ENCODE data around the gene CRYBG2.
"Not testable (repeated sequence)": the region's sequence is repeated elsewhere in the genome, so short reads cannot be mapped to it uniquely, and the experiment has no call there.

Gene CRYBG2

DNA sequence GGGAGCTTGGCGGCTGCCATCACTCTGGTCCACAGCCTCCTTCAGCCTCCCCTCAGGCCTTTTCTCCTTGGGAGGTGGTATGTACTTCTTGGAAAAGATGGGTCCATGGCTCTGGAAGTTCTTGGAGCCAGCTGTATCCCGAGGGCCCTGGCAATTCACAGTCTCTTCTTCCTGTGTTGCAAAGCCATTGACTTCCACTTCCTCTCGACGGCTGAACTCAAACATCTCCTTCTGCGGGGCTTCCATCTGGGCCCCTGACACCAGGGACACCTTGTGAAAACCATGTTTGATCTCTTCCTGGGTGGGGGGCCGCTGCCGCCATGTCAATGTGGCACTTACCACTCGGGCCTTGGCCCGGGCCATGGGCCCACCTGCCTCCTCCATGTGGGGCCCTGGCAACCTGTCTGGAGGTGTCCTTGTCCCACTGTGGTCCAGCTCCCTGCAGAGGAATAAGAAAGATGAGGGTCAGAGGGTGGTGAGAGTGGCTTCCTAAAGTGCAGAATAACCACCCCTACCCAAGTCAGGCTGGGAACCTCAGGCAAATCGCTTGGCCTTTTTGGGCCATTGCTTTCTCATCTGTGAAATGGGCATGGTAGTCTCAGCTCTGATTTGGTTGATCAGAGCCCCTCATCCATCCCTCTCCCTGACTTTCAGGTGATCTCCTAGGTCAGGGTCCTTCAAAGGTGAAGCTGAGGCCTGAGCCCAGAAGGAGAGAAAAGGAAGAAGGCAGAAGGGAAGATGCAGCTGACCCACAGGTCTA lies 7.5 kb downstream of the CRYBG2 start:
- DNase-seq = no peak

DNA sequence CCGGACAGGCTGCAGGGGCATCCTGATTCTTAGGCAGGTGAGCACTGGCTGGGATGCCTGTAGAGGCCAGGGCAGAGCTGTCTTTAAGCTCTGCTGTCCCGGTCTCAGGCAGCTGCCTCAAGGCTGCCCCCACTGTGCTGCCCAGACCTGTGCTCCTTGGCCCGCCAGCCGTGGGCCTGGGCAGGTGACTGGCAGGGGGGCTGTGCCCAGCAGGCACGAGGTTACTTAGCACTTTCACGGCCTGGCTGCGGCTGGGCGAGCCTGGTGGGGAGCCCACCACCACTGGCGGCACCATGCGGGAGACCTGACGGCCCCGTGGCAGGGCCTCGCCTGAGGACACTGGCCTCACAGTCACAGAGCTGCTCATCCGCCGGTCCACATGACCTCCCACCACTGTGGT lies 8.2 kb downstream of the CRYBG2 start:
- DNase-seq = no peak

DNA sequence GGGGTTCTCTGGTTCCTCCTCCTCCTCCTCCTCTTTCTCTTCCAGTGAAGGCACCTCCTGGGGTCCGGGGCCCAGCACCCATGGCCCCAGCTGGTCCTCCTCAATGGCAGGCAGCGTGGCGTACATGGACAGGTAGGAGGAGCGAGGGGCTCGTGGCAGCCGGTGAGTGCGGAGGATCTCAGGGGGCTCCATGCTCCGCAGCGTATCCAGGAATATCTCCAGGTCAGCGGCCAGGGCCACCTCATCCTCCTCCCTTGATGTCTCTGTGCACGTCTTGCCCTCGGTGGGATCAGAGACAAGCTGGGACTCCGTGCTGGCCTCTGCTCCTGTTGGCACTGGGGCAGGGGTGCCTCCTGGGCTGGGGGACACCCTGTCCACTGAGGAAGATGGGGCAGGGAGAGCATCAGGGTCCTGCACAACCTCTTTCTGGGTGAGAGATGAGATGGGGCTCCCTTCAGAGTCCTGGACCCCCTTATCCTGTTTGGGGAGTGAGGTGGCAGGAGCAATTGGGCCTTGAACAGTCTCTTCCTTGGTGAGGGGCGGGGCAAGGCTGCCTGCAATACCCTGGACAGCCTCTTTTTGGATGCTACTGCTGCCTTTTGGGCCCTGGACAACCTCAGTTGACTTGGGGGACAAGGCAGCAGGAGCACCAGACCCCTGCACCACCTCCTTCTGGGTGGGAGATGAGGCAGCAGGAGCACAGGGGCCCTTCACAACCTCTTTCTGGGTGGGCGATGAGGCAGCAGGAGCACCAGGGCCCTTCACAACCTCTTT lies 9.6 kb downstream of the CRYBG2 start:
- DNase-seq = no peak

DNA sequence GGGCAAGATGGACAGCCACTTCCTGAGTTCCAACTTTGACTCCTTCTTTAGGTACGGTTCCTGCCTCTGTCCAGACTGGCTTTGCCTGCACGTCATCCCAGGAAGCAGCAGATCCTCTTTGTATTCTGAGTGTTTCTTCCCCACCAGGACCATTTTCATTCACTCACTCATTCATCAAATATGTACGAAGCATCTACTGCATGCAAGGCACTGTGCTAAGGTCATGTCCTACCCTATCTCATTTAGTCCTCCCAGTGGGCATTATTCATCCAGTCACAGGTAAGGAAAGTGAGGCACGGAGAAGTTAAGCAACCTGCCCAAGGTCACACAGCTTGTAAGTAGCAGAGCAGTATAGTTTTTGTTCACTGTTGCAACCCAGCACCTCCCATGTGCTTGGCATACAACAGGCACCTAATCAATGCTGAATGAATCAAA lies 13.9 kb downstream of the CRYBG2 start:
- no peak for DNase-seq

DNA sequence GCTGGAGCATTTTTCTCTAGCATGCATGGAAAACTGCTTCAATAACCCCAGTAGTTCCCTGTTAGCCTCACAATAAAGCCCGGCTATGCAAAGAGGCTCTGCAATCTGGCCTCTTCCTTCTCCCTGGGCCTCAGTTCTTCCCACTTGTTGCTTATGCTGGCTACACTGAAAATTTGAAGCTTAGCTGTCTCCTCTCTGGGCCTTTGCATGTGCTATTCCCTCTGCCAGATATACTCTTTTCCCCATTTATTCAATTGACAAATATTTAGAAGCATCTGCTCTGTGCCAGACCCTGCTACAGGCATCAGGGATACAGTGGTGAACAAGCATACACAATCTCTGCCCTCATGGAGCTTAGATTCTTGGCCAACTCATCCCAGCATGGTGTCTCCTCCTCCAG lies 15.3 kb downstream of the CRYBG2 start:
- DNase-seq = no peak

DNA sequence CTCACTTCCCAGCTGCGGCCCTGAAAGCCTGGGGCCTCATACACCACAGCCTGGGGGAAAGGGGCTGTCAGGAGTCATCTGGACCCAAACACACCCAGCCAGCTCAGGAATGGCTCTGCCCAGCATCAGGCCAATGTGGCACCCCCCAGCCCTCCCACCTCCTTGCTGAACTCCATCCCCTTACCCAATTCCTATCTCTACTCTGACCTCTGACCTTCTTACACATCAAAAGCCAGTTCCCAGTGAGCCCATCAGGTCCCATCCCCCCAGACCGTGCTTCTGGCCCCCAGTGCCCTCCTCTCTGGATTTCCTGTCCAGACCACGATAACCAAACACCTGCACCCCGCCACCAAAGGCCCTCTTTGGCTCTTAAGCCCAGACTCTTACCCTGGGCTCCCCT lies 16.3 kb downstream of the CRYBG2 start:
- no peak for DNase-seq

DNA sequence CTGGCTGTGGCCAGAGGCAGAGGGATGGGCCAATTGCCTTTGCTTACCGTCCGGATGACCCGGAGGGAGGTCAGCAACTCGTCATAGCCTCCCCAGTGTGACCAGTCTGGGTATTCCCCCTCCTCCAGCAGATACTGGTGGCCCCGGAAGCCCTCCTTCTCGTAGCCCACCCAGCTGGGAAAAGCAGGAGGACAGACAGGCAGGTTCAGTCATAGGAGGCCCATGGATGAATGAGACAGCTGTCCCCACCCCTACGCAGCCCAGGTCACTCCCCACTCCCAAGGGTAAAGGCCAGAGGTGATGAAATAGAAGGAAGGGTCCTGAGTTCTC lies 16.8 kb downstream of the CRYBG2 start:
- DNase-seq = no peak

DNA sequence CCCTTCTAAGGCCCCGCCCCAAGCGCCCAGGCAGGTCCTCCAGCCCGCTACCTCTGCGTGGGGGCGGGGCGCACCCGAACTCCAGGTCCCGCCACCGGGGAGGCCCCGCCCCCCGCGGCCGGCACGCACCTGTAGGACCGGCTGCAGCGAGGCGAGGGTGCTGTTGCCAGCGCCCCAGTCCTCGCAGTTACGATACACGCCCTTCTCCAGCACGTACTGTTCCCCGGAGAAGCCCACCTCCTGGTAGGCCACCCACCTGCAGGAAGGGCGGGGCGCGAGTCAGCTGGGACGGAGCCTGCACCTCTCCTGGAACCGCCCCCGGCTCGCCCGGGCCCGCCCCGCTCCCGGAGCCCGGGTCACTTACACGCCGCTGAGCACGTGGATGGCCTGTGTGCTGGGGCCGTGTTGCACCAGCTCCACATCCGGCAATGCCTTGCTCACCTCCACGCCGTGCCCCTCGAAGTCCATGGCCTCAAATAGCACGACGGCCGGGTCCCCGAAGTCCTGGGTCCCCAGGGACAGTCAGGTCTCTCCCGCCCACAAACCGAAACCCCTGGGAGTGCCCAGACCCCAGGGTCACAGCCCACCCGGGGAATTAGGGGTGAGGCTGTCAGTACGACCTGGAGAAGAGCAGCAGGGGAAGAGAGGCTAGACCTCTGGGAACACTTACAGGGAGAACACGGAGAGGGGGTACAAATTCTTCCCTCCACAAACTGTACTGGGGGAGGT lies 17.3 kb downstream of the CRYBG2 start:
- DNase-seq = peak; percentile 88 to 91

DNA sequence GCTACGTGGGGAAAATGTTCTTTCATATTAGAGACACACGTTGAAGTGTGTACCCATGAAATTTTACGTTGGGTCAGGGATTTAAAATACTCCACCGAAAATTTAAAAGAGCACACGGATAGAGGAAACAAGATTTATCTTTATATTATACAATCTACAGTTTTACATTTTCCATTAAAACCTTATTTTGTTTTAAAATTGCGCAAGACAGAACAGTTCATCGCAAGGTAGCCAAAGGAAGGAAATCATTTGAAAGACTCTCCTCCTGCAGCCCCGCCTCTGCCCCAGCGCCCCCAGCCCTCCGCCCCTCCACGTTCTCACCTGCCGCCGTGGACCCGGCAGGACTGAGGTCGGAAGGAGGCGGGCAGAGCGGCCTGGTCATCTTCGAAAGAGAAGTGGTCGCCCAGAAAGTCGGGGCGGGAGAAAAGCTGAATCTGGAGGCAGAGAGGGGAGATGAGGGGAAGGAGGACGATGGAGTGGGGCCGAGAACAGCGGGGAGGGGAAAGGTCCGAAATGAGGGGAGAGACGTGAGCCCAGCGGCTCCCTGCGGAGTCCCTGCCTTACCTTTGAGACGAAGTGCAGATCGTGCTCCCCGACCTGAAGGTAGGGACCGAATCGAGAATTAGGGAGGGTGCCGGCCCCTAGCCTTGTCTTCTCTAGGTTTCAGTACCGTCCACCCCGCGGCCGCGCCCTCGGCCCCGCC lies 18.0 kb downstream of the CRYBG2 start:
- no peak for DNase-seq

DNA sequence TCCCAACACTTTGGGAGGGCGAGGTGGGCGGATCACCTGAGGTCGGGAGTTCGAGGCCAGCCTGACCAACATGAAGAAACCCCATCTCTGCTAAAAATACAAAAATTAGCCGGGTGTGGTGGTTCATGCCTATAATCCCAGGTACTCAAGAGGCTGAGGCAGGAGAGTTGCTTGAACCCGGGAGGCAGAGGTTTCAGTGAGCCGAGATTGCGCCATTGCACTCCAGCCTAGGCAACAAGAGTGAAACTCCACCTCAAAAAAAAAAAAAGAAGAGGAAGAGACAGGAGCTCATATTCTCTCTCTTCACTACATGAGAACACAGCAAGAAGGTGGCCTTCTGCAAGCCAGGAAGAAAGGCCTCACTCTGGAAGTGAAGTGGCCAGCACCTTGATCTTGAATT lies 20.6 kb downstream of the CRYBG2 start:
- not testable (repeated sequence) for DNase-seq

DNA sequence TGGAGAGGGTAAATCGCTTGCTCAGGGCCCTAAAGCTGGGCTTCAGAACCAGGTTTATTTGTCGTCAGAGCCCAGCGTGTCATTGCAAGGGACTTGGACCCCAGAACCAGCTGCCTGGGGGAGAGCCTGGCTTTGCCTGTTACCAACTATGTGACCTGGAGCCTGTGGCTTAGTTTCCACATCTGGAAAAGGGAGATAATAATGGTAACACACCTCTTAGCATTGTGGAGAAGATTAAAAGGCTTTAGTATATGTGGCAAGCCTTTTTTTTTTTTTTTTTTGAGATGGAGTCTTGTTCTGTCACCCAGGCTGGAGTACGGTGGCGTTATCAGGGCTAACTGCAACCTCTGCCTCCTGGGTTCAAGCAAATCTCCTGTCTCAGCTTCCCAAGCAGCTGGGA lies 23.7 kb downstream of the CRYBG2 start:
- no peak for DNase-seq

DNA sequence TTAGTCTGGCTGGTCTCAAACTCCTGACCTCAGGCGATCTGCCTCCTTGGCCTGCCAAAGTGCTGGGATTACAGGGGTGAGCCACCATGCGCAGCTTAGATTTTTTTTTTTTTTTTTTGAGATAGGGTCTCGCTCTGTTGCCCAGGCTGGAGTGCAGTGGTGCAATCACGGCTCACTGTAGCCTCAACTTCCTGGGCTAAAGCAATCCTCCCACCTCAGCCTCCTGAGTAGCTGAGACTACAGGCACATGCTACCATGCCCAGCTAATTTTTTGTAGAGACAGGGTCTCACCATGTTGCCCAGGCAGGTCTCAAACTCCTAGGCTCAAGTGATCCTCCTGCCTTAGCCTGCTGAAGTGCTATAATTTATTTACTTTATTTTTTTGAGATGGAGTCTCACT lies 24.6 kb downstream of the CRYBG2 start:
- DNase-seq = not testable (repeated sequence)

DNA sequence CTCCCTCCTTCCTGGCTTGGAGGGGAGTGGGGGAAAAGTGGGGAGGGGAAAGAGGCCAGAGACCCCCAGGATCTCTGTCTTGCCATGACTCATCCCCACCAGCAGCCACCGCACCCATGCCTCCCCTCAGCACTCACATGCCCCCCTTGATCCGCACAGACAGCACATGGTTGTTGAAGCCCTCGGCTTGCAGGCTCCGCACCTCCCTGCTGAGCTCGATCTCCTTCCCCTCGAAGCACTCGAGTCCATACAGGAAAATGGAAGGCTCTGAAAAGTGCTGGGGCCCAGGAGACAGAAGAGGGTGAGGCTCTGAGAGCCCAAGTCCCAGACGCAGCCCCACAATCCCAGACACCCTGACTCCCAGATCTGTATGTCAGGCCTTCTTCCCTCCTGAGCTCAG lies 25.3 kb downstream of the CRYBG2 start:
- no peak for DNase-seq

DNA sequence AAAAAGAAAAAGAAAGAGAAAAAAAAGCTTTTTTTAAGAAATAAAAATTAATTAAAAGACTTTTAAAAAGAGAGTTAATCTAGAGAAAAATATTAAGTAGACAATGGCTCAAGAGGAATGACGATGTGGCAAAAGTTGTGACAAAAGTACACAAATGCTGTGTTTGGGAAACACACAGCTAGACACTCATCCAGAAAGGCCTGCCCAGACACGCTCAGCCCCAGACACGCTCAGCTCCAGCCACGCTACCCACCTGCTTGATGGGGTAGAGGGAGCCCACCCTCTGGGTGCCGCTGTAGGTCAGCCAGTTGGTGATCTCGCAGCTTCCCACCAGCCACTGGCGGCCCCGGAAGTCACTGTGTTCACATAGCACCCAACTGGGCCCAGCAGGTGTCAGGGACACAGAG lies 26.0 kb downstream of the CRYBG2 start:
- no peak for DNase-seq

DNA sequence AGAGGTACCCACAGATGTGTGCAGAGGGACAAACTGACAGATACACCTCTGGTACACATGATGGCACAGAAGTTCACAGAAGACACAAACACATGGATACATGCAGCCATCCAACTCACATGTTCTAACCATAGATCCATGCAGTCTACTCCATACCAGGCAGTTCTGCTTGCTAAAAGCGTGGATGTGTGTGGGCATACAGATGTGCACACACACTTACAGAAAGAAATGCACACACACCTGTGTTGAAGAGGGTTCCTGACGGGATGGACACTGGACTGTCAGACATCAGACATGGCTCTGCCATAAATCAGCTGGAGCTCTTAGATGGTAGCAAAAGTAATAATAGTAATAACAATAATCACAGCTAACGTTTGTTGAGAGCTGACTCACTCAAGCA lies 29.4 kb downstream of the CRYBG2 start:
- DNase-seq = no peak

DNA sequence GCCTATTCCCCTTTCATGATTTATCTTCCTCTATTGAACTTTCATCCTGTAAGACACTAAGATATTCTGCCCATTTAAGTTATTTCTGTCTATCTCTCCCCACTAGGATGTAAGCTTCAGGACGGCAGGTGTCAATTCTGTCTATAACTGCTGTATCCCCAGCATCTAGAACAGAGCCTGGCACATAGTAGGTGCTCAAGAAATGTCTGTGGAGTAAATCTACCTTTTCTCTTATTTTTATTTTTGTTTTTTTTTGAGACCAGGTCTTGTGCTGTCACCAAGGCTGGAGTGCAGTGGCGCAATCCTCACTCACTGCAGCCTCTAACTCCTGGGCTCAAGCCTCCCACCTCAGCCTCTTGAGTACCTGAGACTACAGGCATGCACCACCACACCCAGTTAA lies 30.5 kb downstream of the CRYBG2 start:
- no peak for DNase-seq

DNA sequence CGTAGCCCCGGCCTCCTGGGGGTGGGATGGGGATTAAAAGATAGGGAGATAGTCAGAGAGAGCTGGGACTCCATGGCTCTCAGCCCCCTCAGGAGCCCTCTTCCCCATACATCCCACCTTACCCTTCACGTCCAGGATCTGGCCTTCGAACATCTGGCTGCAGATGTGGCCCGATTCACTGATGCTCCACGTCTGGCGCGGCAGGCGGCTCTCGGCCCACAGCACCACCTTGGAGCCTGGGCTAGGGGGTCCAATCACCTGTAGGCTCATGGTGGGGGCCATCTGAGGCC lies 31.9 kb downstream of the CRYBG2 start:
- no peak for DNase-seq

DNA sequence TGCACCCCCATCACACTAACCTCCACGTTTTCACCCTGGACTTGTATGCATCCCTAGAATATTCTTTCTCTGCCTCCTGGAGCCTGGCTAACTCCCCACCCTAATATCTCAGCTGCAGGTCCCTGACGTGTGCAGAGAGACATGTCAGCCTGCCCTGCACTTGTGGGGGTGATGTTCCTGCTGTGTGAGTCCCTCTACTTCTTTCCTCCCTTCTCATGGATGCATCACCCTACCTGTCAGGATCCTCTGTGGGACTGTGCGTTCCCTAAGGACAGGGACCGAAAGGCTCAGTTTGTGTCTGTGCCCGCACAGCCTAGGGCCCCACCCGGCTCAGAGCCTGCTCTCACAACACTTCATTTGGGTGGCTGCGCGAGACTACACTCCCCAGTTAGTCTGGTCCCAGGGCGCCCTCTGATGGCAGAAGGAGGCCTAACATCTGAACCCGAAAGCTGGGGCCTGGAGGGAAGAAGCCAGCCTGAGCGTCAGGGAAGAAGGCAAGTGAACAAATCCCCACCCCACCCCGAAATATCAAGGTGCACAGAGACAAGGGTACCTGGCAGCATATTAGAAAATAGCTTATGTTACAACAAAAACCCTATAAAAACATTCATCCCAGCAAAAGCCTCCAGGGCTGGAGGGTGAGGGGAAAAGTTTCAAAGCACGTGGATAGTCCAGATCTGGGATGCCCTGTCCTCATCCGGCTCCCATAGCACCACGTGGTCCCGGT lies 32.5 kb downstream of the CRYBG2 start:
- peak; percentile 92 to 94 for DNase-seq

DNA sequence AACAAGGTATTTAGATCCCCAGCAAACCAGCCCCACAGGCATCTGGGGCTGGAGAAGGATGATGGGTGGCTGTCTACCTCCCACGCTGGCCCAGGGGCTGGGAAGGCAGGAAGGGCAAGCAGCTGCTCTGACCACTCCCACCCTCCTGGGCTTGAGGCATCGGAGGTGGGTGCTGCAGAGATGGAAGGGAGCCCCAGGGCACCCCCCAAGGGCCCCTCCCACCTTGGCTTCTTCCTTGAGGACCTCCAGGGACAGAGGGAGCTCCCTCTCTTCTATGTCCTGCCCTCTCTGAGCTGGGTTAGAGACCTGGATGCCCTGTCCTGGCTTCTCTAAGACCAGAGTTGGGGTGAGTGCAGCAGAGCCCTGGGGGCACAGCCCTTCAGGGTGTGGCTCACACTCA lies 33.0 kb downstream of the CRYBG2 start:
- DNase-seq = no peak

DNA sequence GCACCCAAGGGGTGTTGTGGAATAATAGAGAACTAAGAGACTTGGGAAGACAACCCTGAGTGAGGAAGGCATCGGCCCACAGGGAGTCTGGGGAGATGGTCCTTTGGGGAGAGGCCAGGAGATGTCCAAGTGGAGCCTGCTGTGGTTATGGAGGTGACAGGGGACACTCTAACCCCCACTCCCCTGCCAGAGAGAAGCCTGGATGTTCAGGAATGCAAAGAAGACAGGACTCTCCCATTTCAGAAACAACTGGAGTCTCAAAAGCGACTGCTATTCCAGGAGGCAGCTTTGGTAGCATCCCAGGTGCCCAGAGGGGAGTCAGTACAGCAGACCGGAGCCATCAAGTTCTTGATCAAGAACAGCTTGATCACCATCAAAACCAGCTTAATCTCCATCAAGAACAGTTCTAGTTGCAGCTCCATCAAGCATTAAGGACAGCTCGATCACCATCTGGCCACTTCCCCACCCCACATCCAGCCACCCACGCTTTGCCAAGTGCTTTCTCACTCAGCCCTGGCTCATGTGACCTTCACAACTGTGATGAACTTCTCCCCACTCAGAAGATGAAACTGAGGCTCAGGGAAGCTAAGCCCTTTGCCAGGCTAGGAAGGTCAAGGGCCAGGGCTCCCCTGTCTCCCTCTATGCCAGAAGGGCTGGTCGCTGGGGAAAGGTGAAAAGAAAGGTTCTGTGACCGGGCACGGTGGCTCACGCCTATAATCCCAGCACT lies 35.4 kb downstream of the CRYBG2 start:
- DNase-seq = peak; percentile 22 to 47

DNA sequence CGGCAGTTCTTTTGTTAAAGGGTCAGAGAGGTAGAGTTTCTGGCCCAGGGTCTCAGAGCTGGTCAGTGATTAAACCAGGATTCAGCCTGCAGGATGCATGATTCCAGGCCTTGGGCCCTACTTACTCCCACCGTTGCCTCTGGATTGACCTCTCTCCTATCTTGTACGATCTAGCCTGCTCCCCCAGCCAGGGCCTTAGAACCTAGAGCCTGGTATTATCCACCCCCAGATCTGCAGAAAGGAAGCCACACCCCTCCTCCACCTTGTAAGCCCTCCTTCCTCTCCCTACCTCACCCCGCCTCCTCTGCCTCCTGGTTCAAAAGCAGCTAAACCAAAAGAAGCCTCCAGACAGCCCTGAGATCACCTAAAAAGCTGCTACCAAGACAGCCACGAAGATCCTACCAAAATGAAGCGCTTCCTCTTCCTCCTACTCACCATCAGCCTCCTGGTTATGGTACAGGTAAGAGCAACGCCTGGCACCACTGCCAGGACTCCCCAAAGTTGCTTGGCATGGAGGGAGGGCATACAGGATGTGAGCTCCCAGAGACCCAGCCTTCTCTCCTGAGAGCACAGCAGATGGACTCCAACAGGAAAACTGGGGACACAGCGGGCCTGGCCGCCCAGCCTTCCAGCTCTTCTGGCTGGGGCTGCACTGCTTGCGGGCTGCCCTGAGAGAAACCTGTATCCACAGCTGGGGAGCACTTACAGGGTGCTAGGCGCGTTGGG lies 36.2 kb downstream of the CRYBG2 start, which contains the start of gene CD52:
Gene CD52 (plus strand): TSS at position 347 of the 726 bp plus-strand sequence. CDS start 60 bp downstream, at position 407.
- peak; percentile 79 to 84 for DNase-seq
